Esophagus (tissue), 2 donors: Measurements from ENCODE around the gene TMEM51. TPM values are rescaled to one million over a fixed set of nuclear protein-coding genes. Genes with fewer than 3 reads are reported as not detected.
A peak's percentile ranks its signal among the peaks of the same experiment; 100 is the strongest.

ENCODE experiments used
- H3K27ac ChIP-seq, 2 donors: one replicate each; pipeline ENCODE4 v1.5.1; 2013; ENCODE audit warnings: low read depth in 2 of 2, mild to moderate bottlenecking in 2 of 2, inconsistent platforms in 1 of 2, low read length in 1 of 2, moderate library complexity in 1 of 2
- H3K27me3 ChIP-seq, 2 donors: one replicate each; pipeline ENCODE4 v1.6.1; 2013; ENCODE audit warnings: low read length in 2 of 2, control low read depth in 1 of 2, mild to moderate bottlenecking in 1 of 2; ENCODE audit not compliant: insufficient read depth in 2 of 2, control insufficient read depth in 1 of 2
- H3K36me3 ChIP-seq, 2 donors: one replicate each; pipeline ENCODE4 v1.6.1; 2013; ENCODE audit warnings: low read length in 1 of 2; ENCODE audit not compliant: control insufficient read depth in 2 of 2, insufficient read depth in 2 of 2
- H3K4me1 ChIP-seq, 2 donors: one replicate each; pipeline ENCODE4 v1.6.1; 2013; ENCODE audit warnings: low read length in 1 of 2; ENCODE audit not compliant: control insufficient read depth in 2 of 2, insufficient read depth in 2 of 2
- H3K4me3 ChIP-seq, 2 donors: one replicate each; pipeline ENCODE4 v1.5.1; 2013; ENCODE audit warnings: low read length in 2 of 2, mild to moderate bottlenecking in 2 of 2, low read depth in 1 of 2, moderate library complexity in 1 of 2
- H3K9me3 ChIP-seq, 2 donors: one replicate each; pipeline ENCODE4 v1.6.1; 2013; ENCODE audit warnings: mild to moderate bottlenecking in 2 of 2, low read depth in 1 of 2, low read length in 1 of 2, moderate library complexity in 1 of 2; ENCODE audit not compliant: control insufficient read depth in 2 of 2, insufficient read depth in 1 of 2
- WGBS, 2 donors: extraction: QIAGEN DNeasy Blood & Tissue Kit; methylation state at CpG; one replicate each; pipeline ENCODE4 v1.1.7; 2013; 5-methylcytosine and 5-hydroxymethylcytosine counted together
- polyA plus RNA-seq, 2 donors: library from polyadenylated mRNA; stranded (reverse); fragments of 200-250 nt; gene quantifications; one replicate each; pipeline ENCODE4 v1.2.3, GENCODE V29; 2013
- donor health status: healthy with polysubstance abuse.
- donor health status: Bipolar disorder and iron deficiency.

The TMEM51 gene
- polyA plus RNA-seq, 2 donors, result 7.4 to 15.4 TPM

DNA sequence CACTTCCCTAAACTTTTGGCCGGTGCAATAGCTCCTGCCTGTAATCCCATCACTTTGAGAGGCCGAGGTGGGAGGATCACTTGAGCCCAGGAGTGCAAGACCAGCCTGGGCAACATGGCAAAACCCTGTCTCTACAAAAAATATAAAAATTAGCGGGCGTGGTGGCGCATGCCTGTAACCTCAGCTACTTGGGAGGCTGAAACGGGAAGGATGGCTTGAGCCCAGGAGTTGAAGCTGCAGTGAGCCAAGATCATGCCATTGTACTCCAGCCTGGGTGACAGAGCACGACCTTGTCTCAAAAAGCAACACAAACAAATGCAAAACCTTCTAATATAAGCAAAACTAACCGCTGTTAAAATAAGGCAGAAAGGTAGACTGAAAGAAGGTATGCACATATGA lies 25.9 kb downstream of the TMEM51 start:
- H3K4me3 ChIP-seq, result no peak overlapping the region
- peak overlapping the region in 1 of 2 donors; percentile 85 for H3K27ac ChIP-seq
- no peaks in the 10 kb centered on the region for H3K36me3 ChIP-seq
- WGBS, 2 donors, result 65 to 70% methylated on average over 8 of the region's 8 CpGs
- no peaks in the 10 kb centered on the region for H3K27me3 ChIP-seq
- H3K9me3 ChIP-seq, result no peaks in the 10 kb centered on the region
- H3K4me1 ChIP-seq, result peaks cover 2 to 4% of the 10 kb centered on the region in 2 donors

DNA sequence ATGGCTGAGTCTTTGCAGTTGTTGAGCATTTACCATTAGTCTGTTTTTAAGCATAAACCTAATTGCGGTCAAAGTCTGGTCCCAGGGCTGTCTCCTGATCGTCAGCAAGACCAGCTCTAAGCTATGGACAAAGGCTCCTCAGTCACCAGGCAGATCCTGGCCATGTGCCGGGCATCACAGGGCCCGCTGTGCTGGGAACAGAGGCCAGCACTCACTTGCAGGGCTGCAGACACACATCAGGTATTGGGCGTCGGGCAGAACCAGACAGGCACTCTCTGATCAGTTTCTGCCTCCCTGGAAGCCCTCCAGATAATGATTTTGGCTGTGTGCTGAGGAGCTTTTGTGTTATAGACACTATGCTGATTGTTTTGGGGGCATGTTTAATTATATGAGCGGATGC lies 26.6 kb downstream of the TMEM51 start:
- peaks cover 2 to 4% of the 10 kb centered on the region in 2 donors for H3K4me1 ChIP-seq
- no peaks in the 10 kb centered on the region for H3K27me3 ChIP-seq
- H3K27ac ChIP-seq, result peak overlapping the region in 1 of 2 donors; percentile 82
- 45 to 52% methylated on average over 7 of the region's 7 CpGs for WGBS, 2 donors
- no peak overlapping the region for H3K4me3 ChIP-seq
- no peaks in the 10 kb centered on the region for H3K36me3 ChIP-seq
- H3K9me3 ChIP-seq, result no peaks in the 10 kb centered on the region

DNA sequence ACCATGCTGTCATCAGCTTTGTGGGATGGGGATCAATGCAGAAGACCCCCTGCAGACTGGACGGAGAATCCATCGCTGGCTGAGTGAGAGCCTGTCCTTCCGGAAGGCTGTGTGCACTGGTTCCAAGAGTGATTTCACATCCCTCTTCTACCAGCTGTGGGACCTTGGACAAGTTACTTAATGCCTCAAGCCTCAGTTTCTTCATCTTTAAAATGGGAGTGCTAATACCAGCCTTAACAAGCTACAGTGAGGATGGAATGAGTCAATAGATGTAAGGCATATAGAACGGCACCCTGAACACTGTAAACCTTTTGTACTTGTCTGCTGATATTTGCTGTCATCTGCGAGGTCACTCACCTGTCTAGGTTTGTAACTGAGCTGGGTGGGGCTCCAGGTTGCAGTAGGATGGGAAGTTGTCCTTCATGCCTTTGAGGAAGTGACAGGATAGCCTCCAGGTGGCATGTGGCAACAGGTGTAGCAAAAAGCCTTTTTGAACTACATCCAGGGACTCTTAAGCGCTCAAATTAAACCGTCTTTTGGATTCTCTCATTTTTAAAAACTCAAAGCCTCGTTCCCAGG lies 27.5 kb downstream of the TMEM51 start:
- no peaks in the 10 kb centered on the region for H3K36me3 ChIP-seq
- 59 to 64% methylated on average over 8 of the region's 8 CpGs for WGBS, 2 donors
- no peak overlapping the region for H3K4me3 ChIP-seq
- H3K27ac ChIP-seq, result peak overlapping the region in 1 of 2 donors; percentile 89
- no peaks in the 10 kb centered on the region for H3K9me3 ChIP-seq
- no peaks in the 10 kb centered on the region for H3K27me3 ChIP-seq
- H3K4me1 ChIP-seq, result peaks cover 2 to 4% of the 10 kb centered on the region in 2 donors

GRCh38 chr1:15181564-15181963 lies 28.0 kb downstream of the TMEM51 start:
- no peaks in the 10 kb centered on the region for H3K27me3 ChIP-seq
- no peak overlapping the region for H3K4me3 ChIP-seq
- 50 to 55% methylated on average over 10 of the region's 10 CpGs for WGBS, 2 donors
- no peaks in the 10 kb centered on the region for H3K9me3 ChIP-seq
- H3K36me3 ChIP-seq, result no peaks in the 10 kb centered on the region
- peak overlapping the region in 1 of 2 donors; percentile 89 for H3K27ac ChIP-seq
- peaks cover 0 to 4% of the 10 kb centered on the region in 2 donors for H3K4me1 ChIP-seq

DNA sequence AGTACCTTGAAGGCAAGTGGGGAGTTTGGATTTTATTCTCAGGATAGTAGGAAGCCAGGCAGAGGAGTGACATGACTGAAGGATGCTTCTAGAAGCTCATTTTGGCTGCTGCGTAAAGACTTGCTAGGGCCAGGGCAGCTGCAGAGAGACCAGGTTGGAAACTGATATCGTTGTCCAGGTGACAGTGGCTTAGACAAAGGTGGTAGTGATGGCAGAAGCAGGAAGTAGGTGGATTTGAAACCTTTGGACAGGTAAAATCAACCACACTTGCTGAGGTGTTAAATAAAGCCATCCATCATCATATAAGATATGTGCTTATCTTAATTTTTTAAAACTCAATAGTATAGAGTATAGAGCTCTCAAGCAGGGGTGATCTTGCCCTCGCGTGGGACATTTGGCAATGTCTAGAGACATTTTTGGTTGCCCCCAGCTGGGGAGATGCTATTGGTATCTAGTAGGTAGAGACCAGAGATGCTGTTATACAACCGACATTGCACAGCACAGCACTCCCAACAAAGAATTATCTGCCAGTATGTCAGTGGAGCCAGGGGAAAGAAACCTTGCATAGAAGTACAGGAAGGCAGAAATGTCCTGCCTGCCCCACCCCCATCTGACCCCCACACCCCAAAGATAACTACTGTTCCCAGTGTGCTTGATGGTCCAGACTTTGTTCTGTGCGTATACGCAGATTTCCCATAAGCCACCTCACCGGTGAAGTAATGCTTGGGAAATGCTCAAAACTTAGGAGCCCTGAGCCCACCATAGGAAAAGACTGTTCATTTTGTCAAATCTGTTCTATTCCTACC lies 31.1 kb downstream of the TMEM51 start:
- Histone ChIP-seq H3K27me3 (no peaks in the 10 kb centered on the region), H3K4me1 (peaks cover 2 to 7% of the 10 kb centered on the region in 2 donors), H3K27ac (no peak overlapping the region), H3K4me3 (no peak overlapping the region), H3K36me3 (no peaks in the 10 kb centered on the region), H3K9me3 (peaks cover 0 to 2% of the 10 kb centered on the region in 2 donors)
- 65 to 87% methylated on average over 8 of the region's 8 CpGs for WGBS, 2 donors

DNA sequence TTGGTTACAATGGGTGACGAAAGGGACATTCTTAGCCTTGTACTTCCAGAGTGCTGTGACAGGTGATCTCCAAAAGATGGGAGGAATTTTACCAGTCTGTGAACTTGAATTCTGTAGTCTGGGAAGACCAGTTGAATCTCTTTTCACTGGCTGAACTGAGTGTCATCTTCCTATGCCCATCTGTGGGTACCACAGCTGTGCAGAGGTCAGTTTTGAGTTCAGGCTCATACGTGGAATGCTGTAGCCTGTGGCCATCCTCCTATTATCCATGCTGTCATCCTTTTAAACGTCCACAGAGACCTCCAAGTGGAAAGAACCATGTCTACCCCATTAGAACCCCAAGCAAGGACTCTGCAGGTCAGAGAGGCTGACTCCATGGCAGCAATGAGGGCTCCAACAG lies 32.1 kb downstream of the TMEM51 start:
- Histone ChIP-seq H3K27me3 (no peaks in the 10 kb centered on the region), H3K27ac (no peak overlapping the region), H3K36me3 (no peaks in the 10 kb centered on the region), H3K4me1 (peaks cover 2 to 7% of the 10 kb centered on the region in 2 donors), H3K4me3 (no peak overlapping the region), H3K9me3 (peaks cover 0 to 2% of the 10 kb centered on the region in 2 donors)
- WGBS, 2 donors, result 50 to 60% methylated on average over 3 of the region's 3 CpGs

- Histone ChIP-seq H3K36me3 (no peaks in the 10 kb centered on the region), H3K4me3 (no peak overlapping the region), H3K27me3 (no peaks in the 10 kb centered on the region), H3K9me3 (peaks cover 0 to 2% of the 10 kb centered on the region in 2 donors), H3K27ac (no peak overlapping the region), H3K4me1 (peaks cover 2 to 7% of the 10 kb centered on the region in 2 donors)
- WGBS, 2 donors, result 73 to 77% methylated on average over 6 of the region's 6 CpGs
Observed at GRCh38 chr1:15186073-15186845, 32.7 kb downstream of the TMEM51 start.

GRCh38 chr1:15186846-15187151 lies 33.3 kb downstream of the TMEM51 start:
- WGBS, 2 donors, result 35 to 67% methylated on average over 5 to 6 of the region's 6 CpGs
- Histone ChIP-seq H3K4me1 (peaks cover 2 to 7% of the 10 kb centered on the region in 2 donors), H3K9me3 (peaks cover 0 to 2% of the 10 kb centered on the region in 2 donors), H3K4me3 (no peak overlapping the region), H3K27me3 (no peaks in the 10 kb centered on the region), H3K36me3 (no peaks in the 10 kb centered on the region), H3K27ac (peak overlapping the region in 1 of 2 donors; percentile 26)

GRCh38 chr1:15187175-15188129 lies 33.9 kb downstream of the TMEM51 start:
- Histone ChIP-seq H3K27me3 (no peaks in the 10 kb centered on the region), H3K4me1 (peaks cover 2 to 7% of the 10 kb centered on the region in 2 donors), H3K9me3 (peaks cover 0 to 2% of the 10 kb centered on the region in 2 donors), H3K4me3 (no peak overlapping the region), H3K27ac (no peak overlapping the region), H3K36me3 (no peaks in the 10 kb centered on the region)
- 66 to 69% methylated on average over 15 of the region's 15 CpGs for WGBS, 2 donors
